ENCODE results near the gene DCAF7.

DNA sequence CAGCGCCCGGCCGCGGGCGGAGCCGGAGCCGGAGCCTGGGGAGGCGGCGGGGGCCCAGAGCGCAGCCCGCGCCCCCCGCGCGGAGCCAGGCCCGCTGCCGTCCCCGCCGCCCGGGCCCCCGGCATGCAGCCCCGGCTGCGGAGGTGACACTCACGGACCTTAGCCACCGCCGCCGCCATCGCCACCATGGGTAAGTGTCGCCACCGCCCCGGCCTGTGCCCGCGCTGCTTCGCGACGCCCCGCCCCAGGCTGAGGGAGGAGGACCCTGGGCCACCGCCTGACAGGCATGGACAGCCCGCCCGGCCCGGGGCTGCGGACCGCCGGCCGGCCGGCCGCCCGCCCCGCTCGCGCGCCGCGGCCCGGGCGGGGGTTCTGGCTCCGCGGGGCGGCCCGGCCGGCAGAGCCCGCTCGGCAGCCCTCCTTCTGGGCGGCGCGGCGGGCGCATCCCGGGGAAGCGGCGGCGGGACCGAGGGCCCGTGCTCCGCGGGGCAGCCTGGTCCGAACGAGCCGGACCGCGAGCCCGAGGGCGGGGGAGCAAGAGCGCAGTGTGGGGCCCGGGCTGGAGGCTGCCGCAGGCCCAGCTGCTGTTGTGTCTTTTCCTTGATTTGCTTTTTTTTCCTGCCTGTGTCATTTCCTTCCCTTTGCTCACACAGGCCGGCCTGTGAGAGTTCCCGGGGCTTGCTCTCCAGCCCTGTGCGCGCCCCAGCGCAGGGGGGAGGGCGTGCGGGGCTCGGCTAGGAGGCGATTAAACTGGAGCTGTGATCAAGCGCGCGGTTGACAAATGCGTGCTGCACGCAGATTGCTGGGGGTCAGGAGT lies 72.5 kb downstream of the DCAF7 start:
- TF ChIP-seq, protein P1, sequence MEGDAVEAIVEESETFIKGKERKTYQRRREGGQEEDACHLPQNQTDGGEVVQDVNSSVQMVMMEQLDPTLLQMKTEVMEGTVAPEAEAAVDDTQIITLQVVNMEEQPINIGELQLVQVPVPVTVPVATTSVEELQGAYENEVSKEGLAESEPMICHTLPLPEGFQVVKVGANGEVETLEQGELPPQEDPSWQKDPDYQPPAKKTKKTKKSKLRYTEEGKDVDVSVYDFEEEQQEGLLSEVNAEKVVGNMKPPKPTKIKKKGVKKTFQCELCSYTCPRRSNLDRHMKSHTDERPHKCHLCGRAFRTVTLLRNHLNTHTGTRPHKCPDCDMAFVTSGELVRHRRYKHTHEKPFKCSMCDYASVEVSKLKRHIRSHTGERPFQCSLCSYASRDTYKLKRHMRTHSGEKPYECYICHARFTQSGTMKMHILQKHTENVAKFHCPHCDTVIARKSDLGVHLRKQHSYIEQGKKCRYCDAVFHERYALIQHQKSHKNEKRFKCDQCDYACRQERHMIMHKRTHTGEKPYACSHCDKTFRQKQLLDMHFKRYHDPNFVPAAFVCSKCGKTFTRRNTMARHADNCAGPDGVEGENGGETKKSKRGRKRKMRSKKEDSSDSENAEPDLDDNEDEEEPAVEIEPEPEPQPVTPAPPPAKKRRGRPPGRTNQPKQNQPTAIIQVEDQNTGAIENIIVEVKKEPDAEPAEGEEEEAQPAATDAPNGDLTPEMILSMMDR (IDR thresholded peaks at IDR 0.05; ENCODE audit: low read length), result no peak
- TF ChIP-seq EZH2 (optimal IDR thresholded peaks at IDR 0.05; ENCODE audit: low read depth, low read length), result no peak
- TF ChIP-seq EZH2phosphoT487 (IDR thresholded peaks at IDR 0.05; ENCODE audit: low read length), result no peak

Measured in MM.1S (cell line).